SK-N-SH (cell line): ENCODE data around the gene NDUFA6. TPM values are rescaled to one million over a fixed set of nuclear protein-coding genes. Genes with fewer than 3 reads are reported as not detected.
"Not testable (repeated sequence)": the region's sequence is repeated elsewhere in the genome, so short reads cannot be mapped to it uniquely, and the experiment has no call there.

Source experiments
- CTCF ChIA-PET: fragments of 300-600, 350-600 bp; formaldehyde crosslinking; extraction: SDS; loops from one replicate; lab custom pipeline; 2021; lab: Yijun Ruan, JAX
- POLR2A ChIA-PET: fragments of 350-600 bp; sonication (Branson Sonifier 250); formaldehyde crosslinking; extraction: SDS; loops from one replicate; lab custom pipeline; 2020; ENCODE audit warnings: antibody characterized with exemption, inconsistent platforms; lab: Yijun Ruan, JAX
- DNase-seq: peaks from one replicate; pipeline ENCODE4 v3.0.0; 2012
- H2AFZ ChIP-seq: fragments of 200-600 bp; sonication (generic); 2 replicates; pipeline ENCODE4 v1.8.1; 2016; ENCODE audit warnings: antibody characterized with exemption, mild to moderate bottlenecking, low read depth
- H3F3A ChIP-seq: fragments of 200-600 bp; sonication (generic); replicated peaks from 2 replicates; pipeline ENCODE3; 2016; ENCODE audit warnings: antibody characterized with exemption, mild to moderate bottlenecking; ENCODE audit not compliant: insufficient read depth
- H3K27ac ChIP-seq, 2 experiments: fragments of 200-500 bp in 1 of 2; fragments of 200-600 bp in 1 of 2; sonication (Bioruptor generic) in 1 of 2; sonication (generic), shearing (Covaris generic) in 1 of 2; 2 replicates each; pipeline versions ENCODE4 v1.5.1 to v1.6.1; 2014 to 2016; ENCODE audit warnings: low read depth in 2 of 2, inconsistent platforms in 1 of 2, low read length in 1 of 2, mild to moderate bottlenecking in 1 of 2, mixed read lengths in 1 of 2
- H3K27me3 ChIP-seq: fragments of 200-600 bp; sonication (generic), shearing (Covaris generic); 2 replicates; pipeline ENCODE4 v1.6.1; 2016; ENCODE audit warnings: mixed run types; ENCODE audit not compliant: insufficient read depth
- H3K36me3 ChIP-seq, 2 experiments: fragments of 200-500 bp in 1 of 2; fragments of 200-600 bp in 1 of 2; sonication (Bioruptor generic) in 1 of 2; sonication (generic) in 1 of 2; replicated peaks in 1 of 2; 2 replicates each; pipeline versions ENCODE3 to v1.5.1; 2014 to 2016; ENCODE audit warnings: low read length in 1 of 2, mild to moderate bottlenecking in 1 of 2; ENCODE audit not compliant: insufficient read depth in 2 of 2, control insufficient read depth in 1 of 2
- H3K4me1 ChIP-seq, 2 experiments: fragments of 200-500 bp in 1 of 2; fragments of 200-600 bp in 1 of 2; sonication (Bioruptor generic) in 1 of 2; sonication (generic), shearing (Covaris generic) in 1 of 2; 2 replicates each; pipeline versions ENCODE4 v1.5.1 to v1.6.1; 2014 to 2016; ENCODE audit warnings: low read depth in 1 of 2, low read length in 1 of 2, mixed run types in 1 of 2; ENCODE audit not compliant: insufficient read depth in 2 of 2, control insufficient read depth in 1 of 2
- H3K4me2 ChIP-seq: fragments of 200-600 bp; sonication (generic), shearing (Covaris generic); 2 replicates; pipeline ENCODE4 v1.6.1; 2017; ENCODE audit warnings: mixed run types
- H3K4me3 ChIP-seq, 2 experiments: fragments of 200-500 bp in 1 of 2; fragments of 200-600 bp in 1 of 2; sonication (Bioruptor generic) in 1 of 2; sonication (generic), shearing (Covaris generic) in 1 of 2; 2 replicates each; pipeline versions ENCODE4 v1.5.1 to v1.8.1; 2014 to 2016; ENCODE audit warnings: low read depth in 2 of 2, inconsistent platforms in 1 of 2, low read length in 1 of 2, mild to moderate bottlenecking in 1 of 2, mixed read lengths in 1 of 2, moderate library complexity in 1 of 2
- H3K79me2 ChIP-seq: fragments of 200-600 bp; sonication (generic); 2 replicates; pipeline ENCODE4 v1.8.1; 2017; ENCODE audit warnings: mild to moderate bottlenecking; ENCODE audit not compliant: insufficient read depth
- H3K9ac ChIP-seq: fragments of 200-600 bp; sonication (generic); 2 replicates; pipeline ENCODE4 v1.6.1; 2017; ENCODE audit warnings: mixed run types
- H3K9me2 ChIP-seq: fragments of 200-600 bp; sonication (generic); 2 replicates; pipeline ENCODE4 v1.6.1; 2017; ENCODE audit warnings: mixed run types
- H3K9me3 ChIP-seq: fragments of 200-600 bp; sonication (generic); 2 replicates; pipeline ENCODE4 v1.6.1; 2017; ENCODE audit warnings: mixed run types, mild to moderate bottlenecking, moderate library complexity
- H4K20me1 ChIP-seq: fragments of 200-600 bp; sonication (generic); 2 replicates; pipeline ENCODE4 v1.6.1; 2017; ENCODE audit warnings: mild to moderate bottlenecking, mixed run types; ENCODE audit not compliant: insufficient read depth
- EZH2phosphoT487 ChIP-seq: fragments of 200-600 bp; sonication (generic); IDR thresholded peaks from 2 replicates; pipeline ENCODE4 v1.6.1; 2017; ENCODE audit warnings: low read depth, mixed run types, mild to moderate bottlenecking, antibody characterized with exemption, moderate library complexity, borderline replicate concordance
- FOXJ3 ChIP-seq: sonication (generic); formaldehyde crosslinking; IDR thresholded peaks from 2 replicates; pipeline ENCODE4 v1.5.1; 2020; ENCODE audit warnings: mild to moderate bottlenecking, missing genetic modification reagents
- MEF2A ChIP-seq: IDR thresholded peaks from 2 replicates; pipeline ENCODE4 v1.4.0; 2012; ENCODE audit warnings: low read depth, borderline replicate concordance
- NFIC ChIP-seq: IDR thresholded peaks from 2 replicates; pipeline ENCODE4 v1.4.0; 2012; ENCODE audit warnings: borderline replicate concordance
- NRF1 ChIP-seq: IDR thresholded peaks from 2 replicates; pipeline ENCODE4 v1.6.1; 2012; ENCODE audit warnings: low read depth, mild to moderate bottlenecking, low read length
- RAD21 ChIP-seq: IDR thresholded peaks from 2 replicates; pipeline ENCODE4 v1.6.1; 2012; ENCODE audit warnings: mild to moderate bottlenecking, low read length
- REST ChIP-seq: IDR thresholded peaks from 2 replicates; pipeline ENCODE4 v1.6.1; 2012; ENCODE audit warnings: mild to moderate bottlenecking, low read depth, low read length, moderate library complexity
- TEAD4 ChIP-seq: IDR thresholded peaks from 2 replicates; pipeline ENCODE4 v1.4.0; 2012; ENCODE audit warnings: mild to moderate bottlenecking, borderline replicate concordance; ENCODE audit not compliant: insufficient read depth
- USF2 ChIP-seq: fragments of 150-350 bp; IDR thresholded peaks from 2 replicates; pipeline ENCODE4 v1.6.1; 2017; ENCODE audit warnings: antibody characterized with exemption, low read length, low read depth, borderline replicate concordance
- WGBS: methylation state at CpG from one replicate; pipeline ENCODE4 v1.1.6; 2017; ENCODE audit warnings: low lambda C conversion rate; 5-methylcytosine and 5-hydroxymethylcytosine counted together
- polyA plus RNA-seq, 3 experiments: library from polyadenylated mRNA; depleted of rRNA; stranded (reverse); fragments of >200 nt; gene quantifications; 2 replicates each; pipeline ENCODE4 v1.2.3, GENCODE V29; 2012

NDUFA6 gene
- polyA plus RNA-seq, 1 of the 3 experiments (the other 2 are of a cell fraction) = 42.0 TPM

- CTCF ChIA-PET = no interaction called here
- Histone ChIP-seq H3F3A (no peaks in the 10 kb centered on the region), H3K79me2 (no peaks in the 10 kb centered on the region), H3K27me3 (no peaks in the 10 kb centered on the region), H4K20me1 (no peaks in the 10 kb centered on the region), H3K4me3 (no peak overlapping the region), H3K9ac (no peak overlapping the region), H3K27ac (no peak overlapping the region)
- POLR2A ChIA-PET = no interaction called here
- DNase-seq = no peak
- WGBS = 73% methylated on average over 7 of the region's 7 CpGs
- no peak for TF ChIP-seq TEAD4
- no peak for TF ChIP-seq NRF1
- TF ChIP-seq USF2 = no peak
- TF ChIP-seq REST = no peak
- TF ChIP-seq NFIC = no peak
- TF ChIP-seq MEF2A = no peak
- TF ChIP-seq FOXJ3 (CRISPR knock-in tag) = no peak
- TF ChIP-seq EZH2phosphoT487 = no peak
- TF ChIP-seq, all 33 proteins: peak for 0
- no peaks in the 10 kb centered on the region for H3K4me1 ChIP-seq
- no peak overlapping the region for H2AFZ ChIP-seq
- H3K9me3 ChIP-seq = no peaks in the 10 kb centered on the region
- no peak overlapping the region for H3K4me2 ChIP-seq
- H3K36me3 ChIP-seq = no peaks in the 10 kb centered on the region
- H3K9me2 ChIP-seq = no peaks in the 10 kb centered on the region
These were observed 24.1 kb upstream of the NDUFA6 start for GRCh38 chr22:42114721-42115120.

- peak; percentile 54 for TF ChIP-seq RAD21
- H3K9me3 ChIP-seq, H3K27ac ChIP-seq, H3K9ac ChIP-seq, H3F3A ChIP-seq, H2AFZ ChIP-seq, H3K36me3 ChIP-seq, H4K20me1 ChIP-seq, H3K4me2 ChIP-seq, H3K4me1 ChIP-seq, H3K9me2 ChIP-seq, POLR2A ChIA-PET, H3K27me3 ChIP-seq, H3K79me2 ChIP-seq, H3K4me3 ChIP-seq: not testable (repeated sequence)
- CTCF ChIA-PET = interaction anchor here (0.7 to 1.4 kb wide), 6 partner anchors 9 to 332 kb away, joined by 3 to 11 read pairs (median 6); partner anchors contain the start of gene NDUFA6
- DNase-seq = peak; percentile 50
- 20% methylated on average over 2 of the region's 4 CpGs for WGBS
These were observed 22.2 kb upstream of the NDUFA6 start for GRCh38 chr22:42112793-42113192.
